Activated naive CD8-positive, alpha-beta T cell treated with anti-CD3 and anti-CD28 coated beads for 36 hours (primary cell): ENCODE results near the gene STPG4. TPM values are rescaled to one million over a fixed set of nuclear protein-coding genes. Genes with fewer than 3 reads are reported as not detected.

Source experiments
- DNase-seq: peaks from one replicate; pipeline ENCODE4 v3.0.0; 2021
- H3K27ac Mint-ChIP-seq: one replicate; pipeline ENCODE4 v1.8.0; 2022; ENCODE audit warnings: mild to moderate bottlenecking, moderate library complexity, mixed read lengths
- H3K27me3 Mint-ChIP-seq: one replicate; pipeline ENCODE4 v1.8.0; 2022; ENCODE audit warnings: mild to moderate bottlenecking, mixed read lengths
- H3K36me3 Mint-ChIP-seq: one replicate; pipeline ENCODE4 v1.8.0; 2021; ENCODE audit warnings: mild to moderate bottlenecking, mixed read lengths
- H3K4me1 Mint-ChIP-seq: one replicate; pipeline ENCODE4 v1.8.0; 2021; ENCODE audit warnings: mixed read lengths
- H3K4me3 Mint-ChIP-seq: one replicate; pipeline ENCODE4 v1.8.0; 2022; ENCODE audit warnings: mild to moderate bottlenecking, moderate library complexity, mixed read lengths
- H3K9me3 Mint-ChIP-seq: one replicate; pipeline ENCODE4 v1.8.0; 2022; ENCODE audit warnings: mixed read lengths
- total RNA-seq, 2 experiments: library from RNA; stranded (reverse); gene quantifications; one replicate each; pipeline ENCODE4 v1.2.3, GENCODE V29; 2021

STPG4 gene
- total RNA-seq, 2 experiments from 2014 or later = not detected

DNA sequence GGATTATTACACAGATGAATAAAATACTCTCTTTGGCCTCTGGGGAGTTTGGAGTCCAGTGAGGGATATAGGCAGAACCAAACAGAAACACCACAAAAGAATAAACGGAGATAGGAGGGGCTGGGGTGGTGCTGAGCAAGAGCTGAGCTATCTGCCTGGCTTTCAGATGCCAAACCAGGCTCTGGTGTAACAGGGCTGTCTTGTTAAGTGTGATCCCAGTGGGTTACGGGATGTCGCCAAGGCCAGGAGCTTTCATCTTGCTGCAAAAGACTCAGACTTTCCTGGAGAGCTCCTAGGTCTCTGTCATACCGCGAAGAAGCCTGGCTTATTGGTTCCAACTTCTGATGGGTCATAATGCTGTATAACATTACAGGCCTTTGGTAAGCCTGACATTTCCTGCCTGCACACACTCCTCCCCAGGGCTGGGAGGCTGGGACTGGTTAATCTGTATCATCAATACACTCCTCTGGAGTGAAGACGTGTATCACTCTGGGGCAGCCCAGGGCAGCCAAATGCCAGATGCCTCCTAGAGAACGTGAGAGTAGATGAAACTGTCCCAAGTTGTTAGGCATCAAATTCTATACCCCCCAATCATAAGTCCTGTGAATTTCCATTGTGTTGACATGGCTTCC, 60.5 kb downstream of the STPG4 start:
- H3K4me1 Mint-ChIP-seq = no peaks in the 10 kb centered on the region
- DNase-seq = no peak
- no peaks in the 10 kb centered on the region for H3K36me3 Mint-ChIP-seq
- H3K27me3 Mint-ChIP-seq = no peaks in the 10 kb centered on the region
- no peaks in the 10 kb centered on the region for H3K9me3 Mint-ChIP-seq
- no peak overlapping the region for H3K27ac Mint-ChIP-seq
- no peak overlapping the region for H3K4me3 Mint-ChIP-seq

DNA sequence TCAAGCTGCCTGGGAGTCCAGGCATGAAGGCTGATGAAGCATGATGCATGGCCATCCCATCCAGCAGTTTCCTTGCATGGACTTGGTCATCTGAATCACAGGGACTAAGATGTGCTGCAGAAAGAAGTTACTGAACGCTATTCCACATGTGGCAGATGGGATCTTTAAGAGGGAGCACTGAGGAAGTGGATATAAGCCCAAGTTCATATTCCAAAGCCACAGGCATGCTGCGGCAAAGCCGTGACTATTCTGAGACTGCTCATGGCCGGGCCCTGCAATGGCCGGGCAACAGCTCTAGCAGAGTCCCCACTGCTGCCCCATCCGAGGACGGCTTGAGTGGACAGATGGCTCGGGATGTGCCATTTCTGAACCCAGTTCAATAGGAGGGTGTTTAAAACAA, 61.5 kb downstream of the STPG4 start:
- no peaks in the 10 kb centered on the region for H3K9me3 Mint-ChIP-seq
- no peaks in the 10 kb centered on the region for H3K27me3 Mint-ChIP-seq
- no peak for DNase-seq
- H3K27ac Mint-ChIP-seq = no peak overlapping the region
- no peaks in the 10 kb centered on the region for H3K36me3 Mint-ChIP-seq
- no peak overlapping the region for H3K4me3 Mint-ChIP-seq
- H3K4me1 Mint-ChIP-seq = no peaks in the 10 kb centered on the region

DNA sequence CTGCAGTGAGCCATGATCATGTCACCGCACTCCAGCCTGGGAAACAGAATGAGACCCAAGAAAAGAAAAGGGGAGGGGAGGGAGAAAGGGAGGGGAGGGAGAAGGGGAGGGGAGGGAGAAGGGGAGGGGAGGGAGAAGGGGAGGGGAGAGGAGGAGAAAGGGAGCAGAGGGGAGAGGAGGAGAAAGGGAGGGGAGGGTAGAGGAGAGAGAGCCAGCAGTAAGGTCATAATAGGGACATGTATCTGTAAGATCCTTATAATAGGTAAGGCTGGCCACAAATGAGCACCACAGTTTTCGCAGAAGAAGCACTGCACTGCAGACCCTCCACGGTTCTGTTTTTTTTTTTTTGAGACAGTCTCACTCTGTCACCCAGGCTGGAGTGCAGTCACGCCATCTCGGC, 62.6 kb downstream of the STPG4 start:
- H3K4me3 Mint-ChIP-seq = no peak overlapping the region
- H3K36me3 Mint-ChIP-seq = no peaks in the 10 kb centered on the region
- H3K4me1 Mint-ChIP-seq = no peaks in the 10 kb centered on the region
- no peak overlapping the region for H3K27ac Mint-ChIP-seq
- no peaks in the 10 kb centered on the region for H3K9me3 Mint-ChIP-seq
- H3K27me3 Mint-ChIP-seq = no peaks in the 10 kb centered on the region
- DNase-seq = no peak

DNA sequence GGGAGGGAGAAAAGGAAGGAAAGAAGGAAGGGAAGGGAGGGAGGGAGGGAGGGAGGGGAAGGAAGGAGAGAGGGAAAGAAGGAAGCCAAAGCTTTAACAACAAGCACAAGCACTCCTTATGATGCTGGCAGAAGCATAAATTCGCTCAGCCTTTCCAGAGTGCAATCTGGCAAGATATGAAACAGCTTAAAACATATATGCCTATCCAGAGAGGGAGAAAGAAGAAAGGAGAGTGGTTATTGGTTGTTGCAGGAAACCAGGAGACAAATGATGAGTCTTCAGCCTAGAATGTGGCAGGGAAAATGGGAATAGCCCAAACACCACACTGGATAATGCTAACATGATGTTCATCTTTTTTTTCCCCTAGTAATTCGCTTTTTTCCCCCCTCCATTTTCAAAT, 64.0 kb downstream of the STPG4 start:
- Mint-ChIP-seq H3K36me3 (no peaks in the 10 kb centered on the region), H3K27ac (no peak overlapping the region), H3K9me3 (no peaks in the 10 kb centered on the region), H3K27me3 (no peaks in the 10 kb centered on the region), H3K4me1 (no peaks in the 10 kb centered on the region), H3K4me3 (no peak overlapping the region)
- no peak for DNase-seq

DNA sequence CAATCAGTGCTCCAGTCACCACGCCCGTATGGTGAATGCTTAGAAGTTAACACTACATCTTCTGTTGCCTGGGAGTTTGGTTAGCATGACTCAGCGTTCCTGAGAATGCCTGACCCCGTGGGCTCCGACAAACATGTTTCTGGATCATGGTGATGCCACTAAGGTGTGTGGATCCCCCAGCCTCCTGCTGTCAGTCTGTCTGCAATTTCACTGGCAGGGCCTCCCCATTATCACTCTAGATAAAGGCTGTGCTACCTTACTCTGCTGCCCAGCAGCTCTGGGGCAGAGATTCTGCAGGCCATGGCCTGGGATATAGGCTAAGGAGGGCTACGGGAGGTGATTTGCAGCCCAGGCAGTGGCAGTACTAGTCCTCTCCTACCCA, 66.0 kb downstream of the STPG4 start:
- Mint-ChIP-seq H3K27me3 (no peaks in the 10 kb centered on the region), H3K27ac (no peak overlapping the region), H3K36me3 (no peaks in the 10 kb centered on the region), H3K4me1 (no peaks in the 10 kb centered on the region), H3K4me3 (no peak overlapping the region), H3K9me3 (no peaks in the 10 kb centered on the region)
- no peak for DNase-seq

DNA sequence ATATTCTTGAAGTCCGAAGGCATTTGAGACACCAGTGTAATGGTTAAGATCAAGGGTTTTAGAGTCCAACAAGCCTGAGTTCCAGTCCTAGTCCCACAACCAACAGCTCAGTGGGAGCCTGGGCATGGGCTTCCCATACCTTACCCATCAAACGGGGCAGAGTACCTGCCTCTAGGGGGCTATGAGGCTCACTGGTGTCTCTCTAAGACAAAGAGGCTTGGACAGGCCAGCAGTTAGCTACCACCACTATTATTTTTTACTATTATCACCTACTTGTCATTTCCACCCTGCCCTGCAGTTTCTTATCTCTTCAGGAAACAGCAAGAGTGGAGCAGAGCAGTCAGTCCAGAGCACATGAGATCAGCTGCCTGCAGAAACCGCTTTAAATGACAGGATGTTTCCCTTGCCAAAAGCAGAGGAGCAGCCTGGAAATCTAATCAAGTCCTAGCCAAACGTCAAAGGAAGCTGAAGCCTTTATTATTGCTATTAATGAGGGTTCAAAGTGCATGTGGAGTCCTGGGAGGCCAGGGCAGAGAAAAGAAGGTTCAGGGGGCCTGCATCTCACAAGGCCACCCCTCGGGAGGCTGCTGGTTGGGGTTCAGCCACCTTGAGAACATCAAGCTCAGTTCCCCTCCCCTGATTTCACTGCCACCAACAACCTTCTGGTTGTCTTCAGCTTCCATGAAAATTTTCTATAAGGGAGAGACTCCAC, 66.6 kb downstream of the STPG4 start:
- DNase-seq = no peak
- Mint-ChIP-seq H3K36me3 (no peaks in the 10 kb centered on the region), H3K9me3 (no peaks in the 10 kb centered on the region), H3K4me1 (no peaks in the 10 kb centered on the region), H3K27ac (no peak overlapping the region), H3K27me3 (no peaks in the 10 kb centered on the region), H3K4me3 (no peak overlapping the region)

DNA sequence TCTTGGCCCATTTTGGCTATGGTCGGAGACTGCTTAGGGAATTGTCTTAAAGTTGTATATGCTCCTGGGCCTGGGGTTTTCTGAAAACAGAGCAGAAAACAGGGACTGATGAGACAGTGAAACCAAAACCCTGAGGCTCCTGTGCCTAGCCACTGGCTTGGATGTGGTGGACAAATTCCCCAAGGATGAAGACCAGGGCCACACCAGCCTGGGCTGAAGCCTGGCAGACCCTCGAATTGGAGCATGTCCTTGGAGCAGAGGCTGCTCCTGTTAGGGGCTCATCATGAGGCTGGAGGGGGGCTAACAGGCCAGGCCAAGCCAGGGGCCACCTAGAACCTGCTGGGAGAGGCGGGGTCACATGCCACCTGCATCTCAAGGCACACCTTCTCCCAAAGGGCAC, 68.1 kb downstream of the STPG4 start:
- Mint-ChIP-seq H3K36me3 (no peaks in the 10 kb centered on the region), H3K27ac (no peak overlapping the region), H3K9me3 (no peaks in the 10 kb centered on the region), H3K4me3 (no peak overlapping the region), H3K27me3 (no peaks in the 10 kb centered on the region), H3K4me1 (no peaks in the 10 kb centered on the region)
- no peak for DNase-seq

DNA sequence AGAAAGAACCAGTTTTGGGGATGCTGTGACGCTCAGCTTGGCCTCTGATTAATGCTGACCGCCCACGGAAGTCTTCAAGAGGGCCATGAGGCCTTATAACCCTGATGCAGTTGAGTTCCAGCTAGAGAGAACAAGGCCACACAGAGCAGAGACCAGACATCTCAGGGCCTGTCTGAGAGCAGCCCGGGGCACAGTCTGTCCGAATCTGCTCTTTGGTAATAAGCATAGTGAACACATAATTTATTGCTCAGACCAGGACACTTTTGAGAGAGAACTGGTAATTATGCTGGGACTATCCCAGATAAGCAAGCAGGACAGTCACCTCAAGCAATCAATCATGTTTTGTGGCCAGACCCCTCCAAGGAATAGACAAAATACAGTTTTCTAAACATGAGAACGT, 68.5 kb downstream of the STPG4 start:
- no peaks in the 10 kb centered on the region for H3K27me3 Mint-ChIP-seq
- H3K36me3 Mint-ChIP-seq = no peaks in the 10 kb centered on the region
- no peak for DNase-seq
- H3K4me1 Mint-ChIP-seq = no peaks in the 10 kb centered on the region
- H3K9me3 Mint-ChIP-seq = no peaks in the 10 kb centered on the region
- no peak overlapping the region for H3K4me3 Mint-ChIP-seq
- H3K27ac Mint-ChIP-seq = no peak overlapping the region

DNA sequence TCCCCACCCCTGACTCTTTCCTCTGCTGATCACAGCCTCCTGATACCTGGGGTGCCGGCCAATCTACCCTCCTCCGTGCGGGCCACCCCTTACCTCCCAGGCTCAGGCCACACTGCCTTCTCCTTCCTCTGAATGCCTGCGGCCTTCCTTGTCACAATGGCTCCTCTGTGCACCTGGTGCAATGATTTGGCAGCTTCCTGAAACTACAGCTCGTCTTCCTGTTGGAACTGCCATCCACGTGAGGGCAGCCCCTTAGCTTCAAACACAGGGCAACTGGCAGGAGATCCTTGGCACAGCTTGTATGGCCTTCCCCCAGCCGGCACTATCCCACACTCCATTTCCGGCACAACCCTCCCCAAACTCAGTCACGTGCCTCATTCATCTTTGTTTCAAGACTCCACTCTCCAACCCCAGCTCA, 69.0 kb downstream of the STPG4 start:
- Mint-ChIP-seq H3K4me1 (no peaks in the 10 kb centered on the region), H3K9me3 (no peaks in the 10 kb centered on the region), H3K27me3 (no peaks in the 10 kb centered on the region), H3K36me3 (no peaks in the 10 kb centered on the region), H3K4me3 (no peak overlapping the region), H3K27ac (no peak overlapping the region)
- no peak for DNase-seq

DNA sequence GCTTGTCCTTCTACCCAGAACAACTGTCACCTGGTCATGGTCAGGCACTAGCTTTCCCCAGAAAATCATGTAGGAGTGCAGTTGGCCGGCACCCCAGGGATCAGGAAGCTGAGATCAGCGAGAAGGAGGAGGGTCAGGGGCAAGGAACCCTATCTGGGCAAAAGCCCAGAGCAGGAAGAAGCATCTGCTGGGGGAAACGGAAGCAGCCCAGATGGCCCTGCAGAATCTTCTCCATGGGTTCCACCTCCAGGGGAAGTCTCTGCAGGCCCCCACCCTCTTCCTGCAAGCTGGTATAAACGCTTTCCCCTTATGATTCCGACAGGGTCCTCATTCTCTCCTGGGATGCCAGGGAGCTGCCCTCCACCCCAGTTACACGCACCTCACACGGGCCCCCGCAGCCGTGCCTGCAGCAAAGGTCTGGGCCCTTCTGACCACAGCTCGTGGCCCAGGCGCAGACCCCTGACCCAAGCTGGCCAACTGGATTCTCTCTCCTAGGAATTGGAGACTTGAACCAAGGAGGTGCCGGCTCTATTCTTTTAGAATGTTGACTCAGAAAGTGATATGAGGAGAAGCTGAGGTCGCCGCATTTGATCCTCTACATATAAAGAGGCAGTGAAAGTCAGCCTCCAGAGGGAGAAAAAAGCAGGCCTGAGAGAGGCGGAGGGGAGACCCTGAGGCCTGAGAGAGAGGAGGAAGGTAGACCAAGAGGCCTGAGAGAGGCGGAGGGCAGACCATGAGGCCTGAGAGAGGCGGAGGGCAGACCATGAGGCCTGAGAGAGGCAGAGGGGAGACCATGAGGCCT, 71.0 kb downstream of the STPG4 start:
- H3K36me3 Mint-ChIP-seq = no peaks in the 10 kb centered on the region
- H3K4me3 Mint-ChIP-seq = no peak overlapping the region
- no peaks in the 10 kb centered on the region for H3K4me1 Mint-ChIP-seq
- no peaks in the 10 kb centered on the region for H3K27me3 Mint-ChIP-seq
- H3K27ac Mint-ChIP-seq = no peak overlapping the region
- DNase-seq = no peak
- H3K9me3 Mint-ChIP-seq = no peaks in the 10 kb centered on the region

DNA sequence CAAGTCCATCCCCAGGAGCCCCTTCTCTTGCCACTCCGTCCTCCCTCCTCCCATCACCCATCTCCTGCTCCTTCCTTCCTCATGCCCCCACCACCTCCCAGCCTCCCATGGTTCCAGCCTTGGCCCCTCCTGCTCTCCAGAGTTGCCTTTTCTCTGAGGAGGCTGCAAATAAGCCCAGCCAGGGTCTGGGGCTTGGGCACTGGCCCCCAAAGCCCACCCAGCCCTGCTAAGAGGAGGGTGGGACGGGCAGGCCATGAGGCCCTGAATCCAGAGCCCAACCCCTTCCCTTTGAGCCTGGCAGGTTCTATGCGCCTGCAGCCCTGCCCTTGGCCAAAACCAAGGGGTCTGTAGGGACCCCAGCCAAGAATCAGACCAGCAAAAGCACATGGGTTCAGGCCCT, 71.6 kb downstream of the STPG4 start:
- Mint-ChIP-seq H3K27ac (no peak overlapping the region), H3K4me3 (no peak overlapping the region), H3K4me1 (no peaks in the 10 kb centered on the region), H3K9me3 (no peaks in the 10 kb centered on the region), H3K36me3 (no peaks in the 10 kb centered on the region), H3K27me3 (no peaks in the 10 kb centered on the region)
- DNase-seq = no peak

DNA sequence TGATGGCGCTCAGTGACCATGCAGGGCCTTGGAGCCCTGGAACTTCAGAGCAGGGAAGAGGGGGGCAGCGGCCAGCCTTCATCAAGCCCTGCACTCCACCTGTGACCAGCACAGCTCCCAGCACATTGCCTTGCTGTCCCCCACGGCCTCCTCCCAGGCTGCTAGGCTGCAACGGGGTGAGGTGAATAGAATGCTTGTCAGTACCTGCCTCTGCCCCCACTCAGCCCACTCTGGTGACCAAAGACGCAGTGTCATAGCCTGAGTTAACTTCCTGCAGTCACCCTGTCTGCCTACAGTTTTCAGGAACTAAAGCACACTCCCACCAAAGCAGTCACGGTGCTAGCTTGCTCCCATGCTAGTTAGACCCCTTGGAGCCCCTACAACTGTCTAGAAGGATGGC, 72.1 kb downstream of the STPG4 start:
- Mint-ChIP-seq H3K4me3 (no peak overlapping the region), H3K27ac (no peak overlapping the region), H3K4me1 (no peaks in the 10 kb centered on the region), H3K36me3 (no peaks in the 10 kb centered on the region), H3K9me3 (no peaks in the 10 kb centered on the region), H3K27me3 (no peaks in the 10 kb centered on the region)
- no peak for DNase-seq

DNA sequence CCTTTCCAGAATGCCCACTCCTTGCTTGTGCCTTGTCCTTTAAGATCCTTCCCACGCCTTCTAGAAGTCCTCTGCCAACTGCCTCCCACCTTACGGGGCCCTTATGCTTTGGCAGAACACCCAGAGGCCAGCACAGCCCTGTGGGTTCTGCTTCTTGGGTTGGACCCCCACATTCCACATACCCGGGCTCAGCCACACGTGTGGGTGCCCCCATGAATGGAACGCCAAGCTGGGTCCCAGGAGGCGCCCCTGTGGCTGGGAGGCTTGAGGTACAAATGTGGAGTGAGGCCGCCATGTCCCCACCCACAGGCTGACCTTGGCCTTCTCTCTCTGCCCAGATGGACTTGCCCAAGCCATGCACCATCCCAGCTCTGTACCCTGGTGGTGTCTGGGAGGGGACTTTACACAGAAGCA, 74.2 kb downstream of the STPG4 start:
- DNase-seq = no peak
- no peak overlapping the region for H3K27ac Mint-ChIP-seq
- H3K36me3 Mint-ChIP-seq = no peaks in the 10 kb centered on the region
- no peaks in the 10 kb centered on the region for H3K9me3 Mint-ChIP-seq
- H3K4me3 Mint-ChIP-seq = no peak overlapping the region
- H3K4me1 Mint-ChIP-seq = no peaks in the 10 kb centered on the region
- H3K27me3 Mint-ChIP-seq = no peaks in the 10 kb centered on the region

DNA sequence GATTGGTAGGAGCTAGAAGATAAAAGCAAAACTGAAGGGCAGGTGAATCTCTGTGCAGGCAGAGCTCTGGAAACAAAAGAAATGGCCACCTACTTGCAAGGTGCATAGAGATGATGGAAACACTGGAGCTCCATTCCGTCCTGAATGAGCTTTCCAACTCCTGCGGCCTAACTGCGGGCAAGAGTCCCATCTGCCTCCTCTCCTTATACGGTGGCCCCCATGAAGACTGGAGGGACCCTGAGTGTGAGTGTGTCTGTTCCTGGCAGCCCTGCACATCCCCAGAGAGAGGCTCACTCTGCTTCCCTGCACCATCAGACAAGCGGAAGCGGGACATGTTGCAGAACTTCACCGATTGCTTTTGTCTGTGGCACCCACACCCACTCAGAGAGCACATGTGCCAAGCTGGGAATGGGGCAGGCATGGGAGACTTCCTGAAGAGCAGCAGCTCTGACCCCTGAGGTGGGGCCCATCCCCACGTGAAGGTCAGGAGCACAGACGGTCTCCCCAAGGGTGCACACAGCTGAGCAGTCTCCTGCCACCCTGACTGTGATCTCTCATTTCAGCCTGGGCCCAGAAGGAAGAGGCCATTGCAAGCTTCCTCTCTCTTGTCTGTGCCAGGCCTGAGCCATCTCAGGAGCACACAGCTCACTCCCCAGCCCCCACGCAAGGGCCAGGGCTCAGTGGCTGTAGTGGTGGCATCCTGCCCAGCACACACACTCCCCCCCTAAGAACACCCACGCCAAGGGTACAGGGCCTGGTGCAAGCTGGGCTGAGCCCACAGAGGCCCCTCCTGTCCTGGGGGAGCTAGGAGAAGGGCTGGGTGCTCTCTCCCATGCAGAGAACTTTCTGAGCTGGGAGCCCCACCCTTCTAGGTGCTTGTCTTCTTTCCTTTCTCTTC, 75.3 kb downstream of the STPG4 start:
- Mint-ChIP-seq H3K27ac (no peak overlapping the region), H3K4me3 (no peak overlapping the region), H3K36me3 (no peaks in the 10 kb centered on the region), H3K9me3 (no peaks in the 10 kb centered on the region), H3K27me3 (no peaks in the 10 kb centered on the region), H3K4me1 (no peaks in the 10 kb centered on the region)
- no peak for DNase-seq
